Endothelial cell of umbilical vein (primary cell): Measurements from ENCODE around the gene HAUS7.

Experiments used
- CTCF ChIP-seq, 2 donors: IDR thresholded peaks; 1 replicate in 1 of 2; 2 replicates in 1 of 2; pipeline ENCODE4 v1.5.1; 2011; ENCODE audit warnings: low read length in 2 of 2, mild to moderate bottlenecking in 2 of 2, moderate library complexity in 2 of 2, control low read depth in 1 of 2, inconsistent platforms in 1 of 2, low read depth in 1 of 2; ENCODE audit not compliant: insufficient read depth in 1 of 2; ENCODE audit errors: extremely low read depth in 1 of 2
- EZH2 ChIP-seq: IDR thresholded peaks from 2 replicates; pipeline ENCODE4 v1.6.1; 2012; ENCODE audit warnings: borderline replicate concordance, low read depth, mild to moderate bottlenecking, moderate library complexity, low read length, inconsistent platforms; ENCODE audit not compliant: severe bottlenecking
- JUN ChIP-seq: IDR thresholded peaks from 2 replicates; pipeline ENCODE4 v1.6.1; 2011; ENCODE audit warnings: borderline replicate concordance, low read depth; ENCODE audit not compliant: insufficient read length, insufficient read depth
- MAX ChIP-seq: IDR thresholded peaks from 2 replicates; pipeline ENCODE4 v1.6.1; 2011; ENCODE audit not compliant: insufficient read depth, insufficient read length
- POLR2A ChIP-seq: IDR thresholded peaks from 2 replicates; pipeline ENCODE4 v1.6.1; 2012; ENCODE audit warnings: low read depth, mild to moderate bottlenecking, control low read depth, low read length
- POLR2AphosphoS5 ChIP-seq: IDR thresholded peaks from 2 replicates; pipeline ENCODE4 v1.6.1; 2012; ENCODE audit warnings: low read depth, mild to moderate bottlenecking, control low read depth, low read length, moderate library complexity; ENCODE audit not compliant: insufficient read depth

GRCh38 chrX:153487590-153488071, 17.3 kb upstream of the HAUS7 start:
- TF ChIP-seq CTCF (IDR thresholded peaks at IDR 0.05; ENCODE audit: extremely low read depth in 1 of 2, insufficient read depth in 1 of 2, low read depth in 1 of 2, low read length in 2 of 2) = no peak
- no peak for TF ChIP-seq POLR2A
- no peak for TF ChIP-seq JUN
- no peak for TF ChIP-seq EZH2
- TF ChIP-seq POLR2AphosphoS5 = no peak
- TF ChIP-seq MAX = peak; percentile 70
